Retinal pigment epithelial cell (primary cell): ENCODE data around the gene ARID5B.
A peak's percentile ranks its signal among the peaks of the same experiment; 100 is the strongest.

Experiments used
- DNase-seq: peaks from one replicate; pipeline ENCODE4 v3.0.0-alpha.2; 2010; ENCODE audit warnings: low read depth
- H3K4me3 ChIP-seq: 2 replicates; pipeline ENCODE4 v1.5.1; 2011; ENCODE audit warnings: mild to moderate bottlenecking, low read length, control low read depth, moderate library complexity
- TF ChIP-seq, protein P1 (sequence below): conservative IDR thresholded peaks from 2 replicates; pipeline ENCODE4 v1.5.1; 2011; ENCODE audit warnings: low read depth, low read length, control low read depth, inconsistent platforms

The ARID5B gene

GRCh38 chr10:62075912-62076311 is 174.4 kb downstream of the ARID5B start:
- no peak overlapping the region for H3K4me3 ChIP-seq

GRCh38 chr10:62076891-62077290 is 175.4 kb downstream of the ARID5B start:
- TF ChIP-seq, protein P1, sequence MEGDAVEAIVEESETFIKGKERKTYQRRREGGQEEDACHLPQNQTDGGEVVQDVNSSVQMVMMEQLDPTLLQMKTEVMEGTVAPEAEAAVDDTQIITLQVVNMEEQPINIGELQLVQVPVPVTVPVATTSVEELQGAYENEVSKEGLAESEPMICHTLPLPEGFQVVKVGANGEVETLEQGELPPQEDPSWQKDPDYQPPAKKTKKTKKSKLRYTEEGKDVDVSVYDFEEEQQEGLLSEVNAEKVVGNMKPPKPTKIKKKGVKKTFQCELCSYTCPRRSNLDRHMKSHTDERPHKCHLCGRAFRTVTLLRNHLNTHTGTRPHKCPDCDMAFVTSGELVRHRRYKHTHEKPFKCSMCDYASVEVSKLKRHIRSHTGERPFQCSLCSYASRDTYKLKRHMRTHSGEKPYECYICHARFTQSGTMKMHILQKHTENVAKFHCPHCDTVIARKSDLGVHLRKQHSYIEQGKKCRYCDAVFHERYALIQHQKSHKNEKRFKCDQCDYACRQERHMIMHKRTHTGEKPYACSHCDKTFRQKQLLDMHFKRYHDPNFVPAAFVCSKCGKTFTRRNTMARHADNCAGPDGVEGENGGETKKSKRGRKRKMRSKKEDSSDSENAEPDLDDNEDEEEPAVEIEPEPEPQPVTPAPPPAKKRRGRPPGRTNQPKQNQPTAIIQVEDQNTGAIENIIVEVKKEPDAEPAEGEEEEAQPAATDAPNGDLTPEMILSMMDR = no peak
- no peak for DNase-seq
- H3K4me3 ChIP-seq = no peak overlapping the region

More at GRCh38 chr10:62075912-62076311, 174.4 kb downstream of the ARID5B start:
- no peak for DNase-seq
- TF ChIP-seq, protein P1 = no peak

- DNase-seq = no peak
- no peak overlapping the region for H3K4me3 ChIP-seq
- TF ChIP-seq, protein P1 = no peak
Measured at GRCh38 chr10:62077330-62078015, 176.0 kb downstream of the ARID5B start.

DNA sequence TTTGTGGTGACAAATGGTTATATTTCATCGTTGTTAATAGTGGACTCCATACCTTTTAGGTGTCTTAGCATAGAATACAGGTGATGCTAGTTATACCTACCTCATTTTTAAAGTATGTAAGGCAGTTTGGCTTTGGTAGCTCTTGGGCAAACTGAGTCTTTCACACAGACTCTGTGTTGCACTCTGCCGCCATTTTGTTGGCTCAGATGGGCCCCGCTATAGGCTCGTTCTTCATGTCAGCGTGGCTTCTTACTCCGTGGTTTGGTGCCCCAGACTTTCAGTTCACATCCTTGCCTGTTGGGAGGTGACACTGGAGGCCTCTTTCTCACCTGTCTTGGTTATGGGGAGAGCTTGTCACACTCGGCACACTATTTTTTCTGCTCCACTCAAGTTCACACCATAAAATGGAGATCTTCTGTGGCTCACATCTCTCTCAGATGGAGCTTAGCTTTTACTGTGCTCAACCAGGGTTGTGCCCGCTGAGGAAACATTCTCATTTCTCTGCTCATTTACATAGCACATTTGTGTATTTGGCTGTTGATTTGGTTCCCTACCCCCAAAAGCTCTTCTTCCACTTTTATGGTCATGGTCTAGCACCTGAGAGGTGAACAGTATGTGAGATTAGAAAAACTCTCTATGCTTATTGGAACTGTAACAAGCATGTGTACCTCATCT is 178.5 kb downstream of the ARID5B start:
- TF ChIP-seq, protein P1 = no peak
- H3K4me3 ChIP-seq = no peak overlapping the region
- no peak for DNase-seq

DNA sequence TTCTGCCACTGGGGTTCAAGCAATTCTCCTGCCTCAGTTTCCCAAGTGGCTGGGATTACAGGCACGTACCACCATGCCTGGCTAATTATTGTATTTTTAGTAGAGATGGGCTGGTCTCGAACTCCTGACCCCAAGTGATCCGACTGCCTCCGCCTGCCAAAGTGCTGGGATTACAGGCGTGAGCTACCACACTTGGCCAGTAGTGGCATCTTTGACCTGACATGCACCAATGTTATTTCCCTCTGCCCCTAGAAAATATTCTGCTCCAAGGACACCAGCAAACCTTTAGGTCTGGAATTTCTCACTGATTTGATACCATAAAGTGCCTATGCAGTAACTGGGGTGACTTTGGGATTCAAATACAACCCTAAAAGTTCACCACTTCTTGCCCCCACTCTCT is 179.4 kb downstream of the ARID5B start:
- TF ChIP-seq, protein P1 = peak; percentile 8
- DNase-seq = no peak
- no peak overlapping the region for H3K4me3 ChIP-seq

DNA sequence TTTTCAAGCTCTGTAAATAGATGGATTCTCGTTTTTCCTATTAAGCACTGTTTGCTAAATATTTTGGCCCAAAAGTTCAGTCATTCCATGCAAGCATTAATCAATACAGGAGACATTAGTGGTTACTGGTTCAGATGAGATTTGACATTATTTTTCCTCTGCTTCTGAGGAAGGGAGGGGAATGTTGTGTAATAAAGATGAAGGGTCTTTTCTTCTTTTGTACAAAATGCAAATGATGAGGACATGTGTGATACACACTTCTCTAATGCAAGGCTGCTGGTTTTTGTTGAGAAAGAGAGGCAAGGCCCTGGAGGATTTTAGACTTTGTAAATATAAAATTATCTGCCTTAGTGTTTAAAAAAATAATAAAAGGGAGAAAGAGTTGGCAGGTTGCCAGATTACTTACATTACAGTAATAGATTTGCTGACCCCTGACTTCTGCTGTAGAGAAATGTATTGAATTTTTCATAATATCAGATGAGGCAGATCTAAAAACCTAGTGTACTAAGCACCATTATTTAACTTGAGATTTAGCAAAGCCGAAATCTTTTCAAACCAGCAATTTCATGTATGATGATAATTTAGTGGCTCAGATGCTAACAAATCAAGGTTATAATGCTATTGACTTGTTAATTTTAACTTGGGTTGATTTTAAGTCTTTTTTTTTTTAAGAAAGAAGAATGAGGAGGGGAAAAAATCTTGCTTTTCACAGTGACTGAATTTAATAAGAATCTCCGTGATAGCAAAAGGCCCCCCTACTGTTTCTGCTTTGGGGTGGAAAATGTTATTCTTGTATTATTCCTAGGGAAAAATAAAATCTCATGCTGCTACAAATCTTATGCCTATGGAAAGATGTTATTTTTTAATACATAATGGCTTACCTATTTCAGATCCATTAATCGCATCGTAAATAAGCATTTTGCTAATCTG is 180.1 kb downstream of the ARID5B start:
- DNase-seq = no peak
- TF ChIP-seq, protein P1 = no peak

More for the DNA sequence above, 180.1 kb downstream of the ARID5B start:
- H3K4me3 ChIP-seq = no peak overlapping the region
